GM19468 (cell line): ENCODE measurements around the gene EIF4G3.
"Not testable (repeated sequence)": the region's sequence is repeated elsewhere in the genome, so short reads cannot be mapped to it uniquely, and the experiment has no call there.

Experiments
- ATAC-seq: cut with Tn5 transposase; IDR thresholded peaks from one replicate; pipeline ENCODE4 v1.9.1; 2021; ENCODE audit warnings: mild to moderate bottlenecking, moderate library complexity, moderate number of reproducible peaks; ENCODE audit not compliant: unreplicated experiment; ENCODE audit errors: extremely low read depth

The EIF4G3 gene

GRCh38 chr1:21042929-21043605 is 133.6 kb downstream of the EIF4G3 start:
- ATAC-seq, result no peak

GRCh38 chr1:21041541-21041940 is 135.2 kb downstream of the EIF4G3 start:
- ATAC-seq, result no peak

GRCh38 chr1:21037091-21037490 is 139.6 kb downstream of the EIF4G3 start:
- no peak for ATAC-seq

GRCh38 chr1:21035794-21036193 is 140.9 kb downstream of the EIF4G3 start:
- ATAC-seq, result no peak

GRCh38 chr1:21034725-21035628 is 141.7 kb downstream of the EIF4G3 start:
- ATAC-seq, result no peak

GRCh38 chr1:21032741-21033140 is 144.0 kb downstream of the EIF4G3 start:
- ATAC-seq, result no peak

GRCh38 chr1:21030181-21030580 is 146.5 kb downstream of the EIF4G3 start:
- ATAC-seq, result no peak

GRCh38 chr1:21028520-21029145 is 148.1 kb downstream of the EIF4G3 start:
- ATAC-seq, result no peak

- no peak for ATAC-seq
These were observed 148.9 kb downstream of the EIF4G3 start for GRCh38 chr1:21027805-21028204.

- ATAC-seq, result no peak
These were observed 151.8 kb downstream of the EIF4G3 start for GRCh38 chr1:21024918-21025317.

- ATAC-seq, result not testable (repeated sequence)
These were observed 152.4 kb downstream of the EIF4G3 start for GRCh38 chr1:21024136-21024896.

- ATAC-seq, result no peak
These were observed 154.2 kb downstream of the EIF4G3 start for GRCh38 chr1:21022279-21023040.

- ATAC-seq, result no peak
These were observed 155.4 kb downstream of the EIF4G3 start for GRCh38 chr1:21021311-21021710.

- no peak for ATAC-seq
These were observed 156.5 kb downstream of the EIF4G3 start for GRCh38 chr1:21020151-21020550.

GRCh38 chr1:21018673-21019072 is 158.0 kb downstream of the EIF4G3 start:
- ATAC-seq, result no peak

- no peak for ATAC-seq
These were observed 163.2 kb downstream of the EIF4G3 start for GRCh38 chr1:21013510-21013909.

GRCh38 chr1:21012937-21013336 is 163.8 kb downstream of the EIF4G3 start:
- ATAC-seq, result no peak

GRCh38 chr1:21007876-21008275 is 168.8 kb downstream of the EIF4G3 start:
- no peak for ATAC-seq

GRCh38 chr1:21005466-21006239 is 171.0 kb downstream of the EIF4G3 start:
- no peak for ATAC-seq
